A549 treated with AZD9567 at 1 μM for 4 hours (cell line): ENCODE measurements around the gene IRAK3. TPM values are rescaled to one million over a fixed set of nuclear protein-coding genes. Genes with fewer than 3 reads are reported as not detected.

Experiments
- total RNA-seq: library from RNA; stranded (reverse); fragments of 200-300 nt; extraction: Qiagen RNA extraction; gene quantifications from 5 replicates; pipeline ENCODE4 v1.2.3, GENCODE V29; 2022; ENCODE audit not compliant: insufficient read depth

IRAK3 gene
- 0.28 to 0.66 TPM (median 0.57 TPM) in 5 replicates for total RNA-seq

GRCh38 chr12:66188584-66189485, at the start of gene IRAK3:
TSS of gene IRAK3 (plus strand) at chr12:66189214. CDS start at chr12:66189300, 86 bp downstream.

GRCh38 chr12:66169221-66170170, 19.5 kb upstream of the IRAK3 start, which contains the start of gene TMBIM4:
TSS of gene TMBIM4 (minus strand) at chr12:66169996. CDS start at chr12:66169951, 45 bp downstream.

GRCh38 chr12:66301944-66302826, 113.2 kb downstream of the IRAK3 start, which contains the start of gene HELB:
TSS of gene HELB (plus strand) at chr12:66302493. CDS start at chr12:66302604, 111 bp downstream.

Other genes starting within 250 kb of the IRAK3 start
- gene LLPH, start 58.5 kb upstream of the IRAK3 start, total RNA-seq, result 50.0 to 54.7 TPM (median 53.4 TPM) in 5 replicates
- 49.7 to 58.4 TPM (median 51.6 TPM) in 5 replicates for gene TMBIM4, start 19.2 kb upstream of the IRAK3 start, total RNA-seq
- 1.1 to 2.2 TPM (median 1.3 TPM) in 5 replicates for gene HELB, start 113.3 kb downstream of the IRAK3 start, total RNA-seq